NCI-H2029 treated with DMSO at 0.1 percent for 48 hours (cell line): ENCODE results near the gene PLA2G2F.
A peak's percentile ranks its signal among the peaks of the same experiment; 100 is the strongest.

ENCODE experiments used
- DNase-seq: peaks from one replicate; lab custom pipeline; 2025; lab: John Stamatoyannopoulos, UW

PLA2G2F gene

DNA sequence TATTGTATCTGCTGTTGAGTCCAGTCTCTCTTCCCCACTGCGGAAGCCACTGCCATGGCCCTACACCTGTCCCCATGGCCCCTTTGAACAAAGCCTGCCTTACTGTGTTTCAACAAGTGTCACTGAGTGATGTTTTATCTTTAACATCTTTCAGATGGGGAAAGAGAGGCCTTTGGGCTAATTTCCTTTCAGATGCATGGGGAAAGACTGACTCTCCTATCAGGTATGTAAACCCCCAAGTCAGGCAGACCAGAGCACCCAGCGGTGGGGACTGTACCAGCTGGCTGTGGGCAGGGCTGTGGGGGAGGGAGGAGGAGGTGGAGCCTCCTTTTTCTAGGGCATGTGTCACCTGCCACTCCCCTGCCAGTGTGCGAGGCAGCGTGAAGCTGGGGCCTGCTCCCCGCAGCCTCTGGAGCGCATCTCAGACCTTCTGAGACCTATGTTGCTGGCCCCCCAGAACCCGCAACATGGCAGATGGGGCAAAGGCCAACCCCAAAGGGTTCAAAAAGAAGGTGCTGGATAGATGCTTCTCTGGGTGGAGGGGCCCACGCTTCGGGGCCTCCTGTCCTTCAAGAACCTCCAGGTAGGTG is at the start of gene PLA2G2F:
Gene PLA2G2F, plus strand, starts transcription at position 363 of the 590 bp plus-strand sequence. Its CDS starts 105 bp downstream, at position 468.
- no peak for DNase-seq

DNA sequence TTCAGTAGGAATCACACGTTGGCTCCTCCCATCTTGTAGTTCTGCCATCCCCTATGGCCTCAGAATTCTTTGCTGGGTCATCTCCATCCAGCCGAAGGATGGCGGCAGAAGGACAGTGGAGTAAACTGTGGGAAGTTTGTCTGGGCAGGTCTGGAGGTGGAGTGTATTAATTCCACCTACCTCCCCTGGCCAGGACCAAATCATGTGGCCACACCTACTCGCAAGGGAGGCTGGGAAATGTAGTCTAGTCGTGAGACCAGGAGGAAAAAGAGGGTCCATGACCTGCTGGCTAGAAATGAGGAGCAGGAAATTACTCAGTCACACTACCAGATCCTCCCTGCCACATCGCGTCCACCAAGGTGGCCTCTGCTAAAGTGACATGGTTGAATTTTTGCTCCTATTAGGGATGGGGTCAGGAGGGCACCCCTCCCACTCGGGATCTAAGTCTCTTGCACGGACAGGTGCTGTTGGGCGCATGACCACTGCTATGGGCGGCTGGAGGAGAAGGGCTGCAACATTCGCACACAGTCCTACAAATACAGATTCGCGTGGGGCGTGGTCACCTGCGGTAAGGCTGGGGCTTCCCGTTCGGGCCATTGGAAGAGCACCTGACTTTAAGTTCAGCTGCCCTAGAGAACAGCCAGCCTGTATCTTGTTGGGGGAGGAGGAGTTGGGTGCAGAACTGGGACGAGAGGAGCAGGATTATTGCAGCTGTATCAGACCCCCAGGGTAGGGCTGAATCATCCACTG is 49.6 kb upstream of the PLA2G2F start:
- no peak for DNase-seq

DNA sequence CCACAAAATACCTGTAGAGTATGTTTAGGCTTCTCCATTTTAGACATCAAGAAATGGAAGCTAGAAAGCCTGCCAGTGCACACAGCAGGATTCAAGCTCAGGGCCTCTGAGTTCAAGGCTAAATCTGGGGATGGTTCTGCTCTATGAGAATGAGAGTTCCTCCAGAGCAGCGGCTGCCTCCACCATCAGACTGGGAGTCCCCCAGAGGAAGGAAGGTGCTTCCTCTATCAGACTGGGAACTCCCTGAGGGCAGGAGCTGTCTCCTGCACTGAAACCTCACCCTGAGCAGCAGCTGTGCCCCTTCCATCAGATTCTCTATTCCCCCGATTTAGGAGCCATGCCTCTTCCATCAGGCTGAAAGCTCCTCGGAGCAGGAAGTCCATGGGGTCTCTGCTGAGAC is 49.0 kb upstream of the PLA2G2F start:
- no peak for DNase-seq

DNA sequence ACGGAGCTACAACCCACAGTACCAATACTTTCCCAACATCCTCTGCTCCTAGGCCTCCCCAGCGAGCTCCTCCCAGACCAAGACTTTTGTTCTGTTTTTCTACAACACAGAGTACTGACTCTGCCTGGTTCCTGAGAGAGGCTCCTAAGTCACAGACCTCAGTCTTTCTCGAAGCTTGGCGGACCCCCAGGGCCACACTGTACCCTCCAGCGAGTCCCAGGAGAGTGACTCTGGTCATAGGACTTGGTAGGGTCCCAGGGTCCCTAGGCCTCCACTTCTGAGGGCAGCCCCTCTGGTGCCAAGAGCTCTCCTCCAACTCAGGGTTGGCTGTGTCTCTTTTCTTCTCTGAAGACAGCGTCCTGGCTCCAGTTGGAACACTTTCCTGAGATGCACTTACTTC is 48.5 kb upstream of the PLA2G2F start:
- no peak for DNase-seq

- no peak for DNase-seq
Observed at GRCh38 chr1:20093303-20093702, 45.8 kb upstream of the PLA2G2F start.

- no peak for DNase-seq
Observed at GRCh38 chr1:20093940-20094391, 45.2 kb upstream of the PLA2G2F start.

- peak; percentile 70 for DNase-seq
Observed at GRCh38 chr1:20095564-20096434, 43.3 kb upstream of the PLA2G2F start.

DNA sequence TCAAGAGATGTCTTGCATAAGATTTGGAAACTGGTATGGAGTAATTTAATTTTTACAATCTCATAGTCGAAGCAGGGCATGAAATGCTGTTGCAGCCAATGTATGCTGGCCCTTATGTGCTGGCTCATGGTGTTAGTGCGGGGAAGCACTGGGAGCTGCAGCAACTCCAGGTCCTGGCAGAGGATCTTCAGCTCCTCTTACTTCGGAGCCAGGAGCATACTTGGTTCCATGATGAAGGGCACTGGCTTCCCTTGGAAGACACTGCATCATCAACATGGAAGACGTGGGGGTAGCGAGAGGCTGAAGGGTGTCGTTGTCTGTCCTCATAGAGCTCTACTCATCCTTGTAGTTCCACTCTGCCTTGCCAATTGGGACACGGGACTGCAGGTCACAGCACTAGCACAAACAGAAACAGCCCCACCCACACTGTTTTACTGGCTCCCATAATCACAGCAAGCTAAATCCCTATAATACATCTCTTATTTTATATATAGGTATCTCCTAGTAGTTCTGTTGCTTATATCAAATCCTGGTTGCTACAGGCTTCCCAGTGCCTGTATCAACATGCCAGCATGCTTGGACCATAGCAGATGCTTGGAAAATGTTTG is 42.2 kb upstream of the PLA2G2F start:
- no peak for DNase-seq

- no peak for DNase-seq
Observed at GRCh38 chr1:20099533-20099932, 39.6 kb upstream of the PLA2G2F start.

- DNase-seq: peak; percentile 23
Observed at GRCh38 chr1:20100632-20101355, 38.3 kb upstream of the PLA2G2F start.

- DNase-seq: no peak
Observed at GRCh38 chr1:20102875-20103274, 36.2 kb upstream of the PLA2G2F start.

DNA sequence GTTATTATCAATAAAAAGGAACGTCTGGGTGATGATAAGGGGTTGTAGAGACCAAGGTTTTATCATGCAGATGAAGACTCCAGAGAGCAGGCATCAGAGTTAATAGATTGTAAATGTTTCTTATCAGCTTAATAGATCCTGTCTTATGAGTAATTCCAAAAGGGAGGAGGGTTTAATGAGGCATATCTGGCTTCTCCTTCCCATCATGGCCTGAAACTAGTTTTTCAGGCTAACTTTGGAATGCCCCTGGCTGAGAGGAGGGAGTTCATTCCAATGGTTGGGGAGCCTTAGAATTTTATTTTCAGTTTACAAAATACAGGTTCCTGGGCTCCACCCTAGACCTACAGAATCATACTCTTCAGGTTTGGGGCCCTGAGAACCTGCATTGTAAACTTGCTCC is 33.3 kb upstream of the PLA2G2F start:
- no peak for DNase-seq

GRCh38 chr1:20107351-20107750 is 31.8 kb upstream of the PLA2G2F start:
- DNase-seq: no peak

- DNase-seq: no peak
Observed at GRCh38 chr1:20107796-20108195, 31.3 kb upstream of the PLA2G2F start.

- DNase-seq: no peak
Observed at GRCh38 chr1:20108366-20109123, 30.6 kb upstream of the PLA2G2F start.

DNA sequence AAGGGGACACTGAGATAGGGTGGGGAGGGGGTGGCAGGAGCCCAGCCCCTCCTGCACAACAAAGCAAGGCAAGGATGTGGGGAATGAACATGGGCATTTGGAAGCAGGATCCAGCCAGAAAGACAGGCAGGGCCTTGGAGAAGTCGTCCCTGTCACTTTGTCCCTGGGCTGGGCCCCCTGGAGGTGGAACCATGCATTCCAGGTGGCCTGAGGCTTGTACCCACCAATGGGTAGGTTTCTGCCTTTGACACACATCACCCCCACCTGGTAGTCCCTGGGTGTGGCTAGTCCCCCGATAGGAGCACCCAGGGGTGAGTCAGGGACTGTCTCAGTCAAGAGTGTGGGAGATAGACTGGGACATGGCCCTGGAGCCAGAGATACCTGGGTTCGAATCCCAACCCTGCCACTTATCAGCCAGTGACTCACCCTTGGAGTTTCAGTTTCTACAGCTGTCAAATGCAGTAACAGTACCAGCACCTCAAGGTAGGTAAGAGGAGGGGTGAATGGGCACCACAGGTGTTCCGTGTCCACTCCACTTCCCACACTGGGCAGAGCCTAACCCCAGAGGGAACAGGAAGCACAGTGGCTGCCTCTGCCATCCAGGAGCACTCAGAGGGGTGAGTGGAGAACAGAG is 29.8 kb upstream of the PLA2G2F start:
- DNase-seq: no peak

DNA sequence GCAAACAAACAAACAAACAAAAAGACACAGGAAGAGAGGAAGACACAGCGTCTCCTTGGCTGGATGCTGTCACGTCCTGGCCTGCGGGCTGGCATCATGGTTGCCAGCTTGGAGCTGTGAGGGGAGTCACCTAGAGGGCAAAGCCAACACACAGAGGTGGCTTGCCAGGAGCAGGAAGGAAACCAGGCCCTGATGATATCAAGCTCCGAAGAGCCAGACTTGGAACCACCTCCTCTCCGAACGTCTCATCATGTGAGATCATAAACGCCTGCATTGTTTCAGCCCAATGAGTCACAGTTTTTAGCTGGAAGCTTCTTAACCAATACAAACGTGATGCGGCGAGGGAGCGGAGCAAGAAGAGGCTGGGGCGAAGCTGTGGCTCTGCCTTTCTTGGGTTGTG is 28.4 kb upstream of the PLA2G2F start:
- DNase-seq: no peak

- DNase-seq: no peak
Observed at GRCh38 chr1:20111452-20111851, 27.7 kb upstream of the PLA2G2F start.

GRCh38 chr1:20112279-20113000 is 26.7 kb upstream of the PLA2G2F start:
- no peak for DNase-seq
